ENCODE data around the gene NRP1. TPM values are rescaled to one million over a fixed set of nuclear protein-coding genes. Genes with fewer than 3 reads are reported as not detected.
"Not testable (repeated sequence)": the region's sequence is repeated elsewhere in the genome, so short reads cannot be mapped to it uniquely, and the experiment has no call there.

Gene NRP1
- total RNA-seq, 1 donor: 173 TPM

DNA sequence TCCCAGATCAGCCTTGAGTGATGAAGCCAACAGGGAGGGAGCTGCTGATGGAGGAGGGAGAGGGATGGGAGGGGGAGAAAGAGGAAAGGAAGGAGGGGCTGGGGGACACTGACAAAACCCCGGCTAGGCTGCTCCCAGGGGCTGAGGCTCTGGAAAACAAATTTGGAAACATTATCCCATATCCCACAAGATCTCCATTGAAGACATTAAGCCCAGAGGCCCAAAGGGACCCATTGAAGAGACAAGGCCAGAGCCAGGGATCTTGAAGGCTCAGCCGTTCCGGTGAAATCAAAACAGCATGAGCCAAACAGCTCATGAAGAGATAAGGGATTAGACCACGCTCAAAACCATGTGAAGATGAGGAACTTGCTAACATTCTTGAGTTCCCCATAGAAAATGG is 192.2 kb downstream of the NRP1 start:
- Histone ChIP-seq H3K27ac (ENCODE audit: low read depth, low read length) (peak overlapping the region; percentile 74), H3K4me2 (ENCODE audit: insufficient read depth, low read length) (no peak overlapping the region), H4K20me1 (ENCODE audit: insufficient read depth, low read length) (no peaks in the 10 kb centered on the region), H2AFZ (ENCODE audit: low read length) (no peak overlapping the region), H3K4me3 (ENCODE audit: insufficient read depth, low read length) (no peak overlapping the region), H3K36me3 (ENCODE audit: insufficient read depth, low read length) (no peaks in the 10 kb centered on the region), H3K27me3 (ENCODE audit: insufficient read depth, low read length) (no peaks in the 10 kb centered on the region), H3K79me2 (ENCODE audit: insufficient read depth, low read length) (no peaks in the 10 kb centered on the region), H3K4me1 (ENCODE audit: insufficient read depth, low read length) (peaks cover 25% of the 10 kb centered on the region), H3K9me3 (ENCODE audit: low read depth, low read length) (no peaks in the 10 kb centered on the region)
- DNase-seq (ENCODE audit: insufficient read length, low spot score, missing footprints): no peak
- TF ChIP-seq, protein P1, sequence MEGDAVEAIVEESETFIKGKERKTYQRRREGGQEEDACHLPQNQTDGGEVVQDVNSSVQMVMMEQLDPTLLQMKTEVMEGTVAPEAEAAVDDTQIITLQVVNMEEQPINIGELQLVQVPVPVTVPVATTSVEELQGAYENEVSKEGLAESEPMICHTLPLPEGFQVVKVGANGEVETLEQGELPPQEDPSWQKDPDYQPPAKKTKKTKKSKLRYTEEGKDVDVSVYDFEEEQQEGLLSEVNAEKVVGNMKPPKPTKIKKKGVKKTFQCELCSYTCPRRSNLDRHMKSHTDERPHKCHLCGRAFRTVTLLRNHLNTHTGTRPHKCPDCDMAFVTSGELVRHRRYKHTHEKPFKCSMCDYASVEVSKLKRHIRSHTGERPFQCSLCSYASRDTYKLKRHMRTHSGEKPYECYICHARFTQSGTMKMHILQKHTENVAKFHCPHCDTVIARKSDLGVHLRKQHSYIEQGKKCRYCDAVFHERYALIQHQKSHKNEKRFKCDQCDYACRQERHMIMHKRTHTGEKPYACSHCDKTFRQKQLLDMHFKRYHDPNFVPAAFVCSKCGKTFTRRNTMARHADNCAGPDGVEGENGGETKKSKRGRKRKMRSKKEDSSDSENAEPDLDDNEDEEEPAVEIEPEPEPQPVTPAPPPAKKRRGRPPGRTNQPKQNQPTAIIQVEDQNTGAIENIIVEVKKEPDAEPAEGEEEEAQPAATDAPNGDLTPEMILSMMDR (IDR thresholded peaks at IDR 0.05; ENCODE audit: extremely low read depth, low read depth, low read length): no peak

DNA sequence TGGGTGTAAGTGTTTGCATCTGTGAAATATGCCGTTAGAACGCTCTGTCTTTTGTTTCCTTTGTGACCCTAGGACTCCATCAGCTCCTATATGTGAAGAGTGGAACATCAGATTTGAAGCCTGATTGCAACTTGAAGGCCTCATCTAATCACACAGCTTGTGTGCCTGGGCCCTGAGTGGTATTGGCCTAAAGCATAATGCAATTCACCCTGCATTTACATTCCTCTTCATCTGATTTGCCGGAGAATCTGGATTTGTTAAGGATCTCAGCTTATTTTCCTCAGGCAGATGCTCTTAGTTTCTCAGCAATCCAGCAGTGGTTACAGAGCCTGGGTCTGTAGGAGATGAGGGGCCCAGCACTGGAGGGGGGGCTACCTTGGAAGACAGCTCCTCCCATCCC is 193.2 kb downstream of the NRP1 start:
- peaks cover 35% of the 10 kb centered on the region for H3K4me1 ChIP-seq (ENCODE audit: insufficient read depth, low read length)
- no peaks in the 10 kb centered on the region for H3K36me3 ChIP-seq (ENCODE audit: insufficient read depth, low read length)
- TF ChIP-seq, protein P1 (IDR thresholded peaks at IDR 0.05; ENCODE audit: extremely low read depth, low read depth, low read length): no peak
- no peak overlapping the region for H2AFZ ChIP-seq (ENCODE audit: low read length)
- H3K27me3 ChIP-seq (ENCODE audit: insufficient read depth, low read length): no peaks in the 10 kb centered on the region
- no peak overlapping the region for H3K4me2 ChIP-seq (ENCODE audit: insufficient read depth, low read length)
- no peak for DNase-seq (ENCODE audit: insufficient read length, low spot score, missing footprints)
- no peaks in the 10 kb centered on the region for H3K79me2 ChIP-seq (ENCODE audit: insufficient read depth, low read length)
- no peaks in the 10 kb centered on the region for H3K9me3 ChIP-seq (ENCODE audit: low read depth, low read length)
- no peak overlapping the region for H3K27ac ChIP-seq (ENCODE audit: low read depth, low read length)
- H3K4me3 ChIP-seq (ENCODE audit: insufficient read depth, low read length): no peak overlapping the region
- no peaks in the 10 kb centered on the region for H4K20me1 ChIP-seq (ENCODE audit: insufficient read depth, low read length)

DNA sequence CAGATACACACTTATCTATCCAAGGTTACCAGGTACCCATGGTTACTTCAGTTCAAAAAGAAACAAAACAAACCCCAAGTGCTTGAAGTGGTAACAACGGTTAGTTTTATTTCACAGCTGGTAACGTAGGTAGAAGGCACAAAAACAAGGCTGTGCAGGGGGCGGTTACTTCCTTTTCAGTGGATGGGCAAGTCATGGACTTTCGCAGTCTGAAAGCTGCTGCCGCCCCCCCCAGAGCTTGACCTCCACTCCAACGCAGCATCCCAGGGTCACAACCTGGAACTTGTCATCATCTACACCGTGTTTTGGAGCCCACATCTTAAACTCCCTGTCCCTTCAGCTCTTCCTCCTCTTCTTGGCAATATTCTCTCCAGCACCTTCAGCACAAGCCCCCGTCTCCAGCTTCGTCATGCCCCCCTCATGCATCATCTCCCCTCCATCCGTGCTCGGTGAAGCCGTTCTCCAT is 195.3 kb downstream of the NRP1 start:
- no peak overlapping the region for H3K4me3 ChIP-seq (ENCODE audit: insufficient read depth, low read length)
- DNase-seq (ENCODE audit: insufficient read length, low spot score, missing footprints): no peak
- TF ChIP-seq, protein P1 (IDR thresholded peaks at IDR 0.05; ENCODE audit: extremely low read depth, low read depth, low read length): no peak
- H3K27me3 ChIP-seq (ENCODE audit: insufficient read depth, low read length): no peaks in the 10 kb centered on the region
- peaks cover 42% of the 10 kb centered on the region for H3K4me1 ChIP-seq (ENCODE audit: insufficient read depth, low read length)
- H3K36me3 ChIP-seq (ENCODE audit: insufficient read depth, low read length): no peaks in the 10 kb centered on the region
- H3K4me2 ChIP-seq (ENCODE audit: insufficient read depth, low read length): no peak overlapping the region
- H3K79me2 ChIP-seq (ENCODE audit: insufficient read depth, low read length): no peaks in the 10 kb centered on the region
- no peaks in the 10 kb centered on the region for H4K20me1 ChIP-seq (ENCODE audit: insufficient read depth, low read length)
- H3K9me3 ChIP-seq (ENCODE audit: low read depth, low read length): no peaks in the 10 kb centered on the region
- no peak overlapping the region for H3K27ac ChIP-seq (ENCODE audit: low read depth, low read length)
- H2AFZ ChIP-seq (ENCODE audit: low read length): no peak overlapping the region

DNA sequence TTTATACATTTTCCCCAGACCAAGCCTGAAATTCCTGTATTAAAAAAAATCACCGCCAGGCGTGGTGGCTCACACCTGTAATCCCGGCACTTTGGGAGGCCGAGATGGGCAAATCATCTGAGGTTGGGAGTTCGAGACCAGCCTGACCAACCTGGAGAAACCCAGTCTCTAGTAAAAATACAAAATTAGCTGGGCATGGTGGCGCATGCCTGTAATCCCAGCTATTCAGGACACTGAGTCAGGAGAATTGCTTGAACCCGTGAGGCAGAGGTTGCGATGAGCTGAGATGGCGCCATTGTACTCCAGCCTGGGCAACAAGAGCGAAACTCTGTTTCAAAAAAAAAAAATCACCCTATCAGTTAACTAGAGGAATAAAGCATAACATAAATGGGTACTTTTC is 195.8 kb downstream of the NRP1 start:
- peaks cover 47% of the 10 kb centered on the region for H3K4me1 ChIP-seq (ENCODE audit: insufficient read depth, low read length)
- H4K20me1 ChIP-seq (ENCODE audit: insufficient read depth, low read length); H3K9me3 ChIP-seq (ENCODE audit: low read depth, low read length); H2AFZ ChIP-seq (ENCODE audit: low read length); H3K36me3 ChIP-seq (ENCODE audit: insufficient read depth, low read length); H3K27ac ChIP-seq (ENCODE audit: low read depth, low read length); H3K4me3 ChIP-seq (ENCODE audit: insufficient read depth, low read length); H3K27me3 ChIP-seq (ENCODE audit: insufficient read depth, low read length); DNase-seq (ENCODE audit: insufficient read length, low spot score, missing footprints); H3K4me2 ChIP-seq (ENCODE audit: insufficient read depth, low read length); H3K79me2 ChIP-seq (ENCODE audit: insufficient read depth, low read length): not testable (repeated sequence)
